Kidney (tissue), 14 donors: ENCODE measurements around the gene PCDHGA8. TPM values are rescaled to one million over a fixed set of nuclear protein-coding genes. Genes with fewer than 3 reads are reported as not detected.
A peak's percentile ranks its signal among the peaks of the same experiment; 100 is the strongest.

Experiments used
- DNase-seq, 5 donors: peaks; one replicate each; pipeline ENCODE4 v3.0.0-alpha.2; 2013 to 2020
- FAIRE-seq: peaks from 2 replicates; lab custom pipeline; 2012; peaks lifted over from hg19 to GRCh38; lab: Jason Lieb, UNC
- H3K27ac ChIP-seq, 2 donors: one replicate each; pipeline ENCODE4 v1.7.0; 2013; ENCODE audit warnings: low read depth in 2 of 2, low read length in 2 of 2, inconsistent platforms in 1 of 2
- H3K27me3 ChIP-seq: one replicate; pipeline ENCODE4 v1.7.1; 2013; ENCODE audit warnings: low read length, inconsistent platforms; ENCODE audit not compliant: control insufficient read depth, insufficient read depth
- H3K36me3 ChIP-seq, 3 donors: one replicate each; pipeline versions ENCODE4 v1.7.0 to v1.7.1; 2013; ENCODE audit warnings: low read length in 3 of 3, control low read depth in 1 of 3, inconsistent platforms in 1 of 3; ENCODE audit not compliant: insufficient read depth in 3 of 3, control insufficient read depth in 2 of 3
- H3K4me1 ChIP-seq, 3 donors: one replicate each; pipeline versions ENCODE4 v1.7.0 to v1.7.1; 2013; ENCODE audit warnings: low read length in 3 of 3, inconsistent platforms in 1 of 3, low read depth in 1 of 3; ENCODE audit not compliant: control insufficient read depth in 2 of 3, insufficient read depth in 2 of 3
- H3K4me3 ChIP-seq, 3 donors: one replicate each; pipeline versions ENCODE4 v1.7.0 to v1.8.1; 2013; ENCODE audit warnings: low read length in 3 of 3, control low read depth in 1 of 3, inconsistent platforms in 1 of 3
- H3K9ac ChIP-seq, 3 donors: one replicate each; pipeline versions ENCODE4 v1.7.0 to v1.7.1; 2013; ENCODE audit warnings: low read length in 3 of 3, control low read depth in 1 of 3, inconsistent platforms in 1 of 3
- H3K9me3 ChIP-seq, 3 donors: one replicate each; pipeline versions ENCODE4 v1.7.0 to v1.7.1; 2013; ENCODE audit warnings: low read length in 3 of 3, control low read depth in 1 of 3, inconsistent platforms in 1 of 3; ENCODE audit not compliant: control insufficient read depth in 2 of 3, insufficient read depth in 1 of 3
- intact Hi-C: fragments of 100-400 bp; cut with DNase I; formaldehyde crosslinking; loops from one replicate; pipeline ENCODE4 v1.11.1; 2022
- polyA plus RNA-seq: library from polyadenylated mRNA; stranded (reverse); fragments of 350-450 nt; fragmentation: Illumina TruSeq; extraction: RNeasy Lipid Tissue Mini Kit (QIAGEN cat#74804); gene quantifications from one replicate; pipeline ENCODE4 v1.2.3, GENCODE V29; 2014; ENCODE audit warnings: low read depth, low replicate concordance; ENCODE audit not compliant: insufficient read depth
- total RNA-seq: library from RNA; stranded (reverse); fragmentation: NEBNext Ultra II Directional; extraction: Animal tissue kit (Norgen Biotek cat#: 25700); gene quantifications from one replicate; pipeline ENCODE4 v1.2.1, GENCODE V29; 2021
- TF ChIP-seq, protein P1 (sequence below): IDR thresholded peaks from 3 replicates; pipeline ENCODE4 v1.5.1; 2012; ENCODE audit warnings: mild to moderate bottlenecking, moderate library complexity, borderline replicate concordance; ENCODE audit not compliant: insufficient read depth; ENCODE audit errors: extremely low read depth
- donor health status: control.
- donor health status: control.
- donor health status: control.
- donor health status: control.
- donor health status: control.
- donor health status: DM: yes; HTN: yes; CAD: no.
- donor health status: Normal renal cell carcinoma (clear cell type).

Gene PCDHGA8
- total and polyA plus RNA-seq, 2 donors from 2014 or later: 0.09 to 1.8 TPM

GRCh38 chr5:141366016-141366896, 26.2 kb upstream of the PCDHGA8 start:
- peak overlapping the region in 1 of 3 donors; percentile 3 for H3K4me3 ChIP-seq
- intact Hi-C loops: no loop called here
- no peaks in the 10 kb centered on the region for H3K27me3 ChIP-seq
- TF ChIP-seq, protein P1, sequence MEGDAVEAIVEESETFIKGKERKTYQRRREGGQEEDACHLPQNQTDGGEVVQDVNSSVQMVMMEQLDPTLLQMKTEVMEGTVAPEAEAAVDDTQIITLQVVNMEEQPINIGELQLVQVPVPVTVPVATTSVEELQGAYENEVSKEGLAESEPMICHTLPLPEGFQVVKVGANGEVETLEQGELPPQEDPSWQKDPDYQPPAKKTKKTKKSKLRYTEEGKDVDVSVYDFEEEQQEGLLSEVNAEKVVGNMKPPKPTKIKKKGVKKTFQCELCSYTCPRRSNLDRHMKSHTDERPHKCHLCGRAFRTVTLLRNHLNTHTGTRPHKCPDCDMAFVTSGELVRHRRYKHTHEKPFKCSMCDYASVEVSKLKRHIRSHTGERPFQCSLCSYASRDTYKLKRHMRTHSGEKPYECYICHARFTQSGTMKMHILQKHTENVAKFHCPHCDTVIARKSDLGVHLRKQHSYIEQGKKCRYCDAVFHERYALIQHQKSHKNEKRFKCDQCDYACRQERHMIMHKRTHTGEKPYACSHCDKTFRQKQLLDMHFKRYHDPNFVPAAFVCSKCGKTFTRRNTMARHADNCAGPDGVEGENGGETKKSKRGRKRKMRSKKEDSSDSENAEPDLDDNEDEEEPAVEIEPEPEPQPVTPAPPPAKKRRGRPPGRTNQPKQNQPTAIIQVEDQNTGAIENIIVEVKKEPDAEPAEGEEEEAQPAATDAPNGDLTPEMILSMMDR: no peak
- H3K9me3 ChIP-seq: peaks cover 0 to 66% (median 27%) of the 10 kb centered on the region in 3 donors
- no peaks in the 10 kb centered on the region for H3K4me1 ChIP-seq
- DNase-seq: no peak
- no peaks in the 10 kb centered on the region for H3K36me3 ChIP-seq
- FAIRE-seq: no peak
- no peak overlapping the region for H3K9ac ChIP-seq
- H3K27ac ChIP-seq: no peak overlapping the region

GRCh38 chr5:141369994-141370848, 22.2 kb upstream of the PCDHGA8 start, which contains the start of gene PCDHGB3:
PCDHGB3 (plus strand) TSS chr5:141370242; CDS start chr5:141370395, 153 bp downstream.
- Histone ChIP-seq H3K27ac (no peak within 1 kb of the TSS), H3K36me3 (no peaks in the 10 kb centered on the region), H3K4me1 (no peaks in the 10 kb centered on the region), H3K9me3 (peaks cover 2 to 63% (median 28%) of the 10 kb centered on the region in 3 donors), H3K4me3 (peak within 1 kb of the TSS in 2 of 3 donors; percentile 16 to 30), H3K9ac (no peak within 1 kb of the TSS), H3K27me3 (no peaks in the 10 kb centered on the region)
- DNase-seq (no peak), FAIRE-seq (no peak)
- TF ChIP-seq, protein P1: peak; percentile 24
- intact Hi-C loops: no loop called here

GRCh38 chr5:141371572-141372475, 20.6 kb upstream of the PCDHGA8 start:
- Histone ChIP-seq H3K27me3 (no peaks in the 10 kb centered on the region), H3K9me3 (peaks cover 2 to 58% (median 24%) of the 10 kb centered on the region in 3 donors), H3K36me3 (no peaks in the 10 kb centered on the region), H3K4me3 (peak overlapping the region in 1 of 3 donors; percentile 16), H3K9ac (no peak overlapping the region), H3K4me1 (no peaks in the 10 kb centered on the region), H3K27ac (no peak overlapping the region)
- intact Hi-C loops: no loop called here
- TF ChIP-seq, protein P1: no peak
- no peak for DNase-seq
- FAIRE-seq: no peak
